GM12872 (cell line): Measurements from ENCODE around the gene ASTN2.

Experiments used
- CTCF ChIP-seq: IDR thresholded peaks from 3 replicates; pipeline ENCODE4 v1.5.1; 2011; ENCODE audit warnings: low read depth, mild to moderate bottlenecking, low read length, moderate library complexity; ENCODE audit not compliant: insufficient read depth

The ASTN2 gene

GRCh38 chr9:117214416-117214815, 200.4 kb downstream of the ASTN2 start:
- TF ChIP-seq CTCF, result no peak

- no peak for TF ChIP-seq CTCF
Measured at GRCh38 chr9:117211280-117211679, 203.6 kb downstream of the ASTN2 start.

GRCh38 chr9:117205806-117206205, 209.1 kb downstream of the ASTN2 start:
- TF ChIP-seq CTCF, result no peak

GRCh38 chr9:117204971-117205370, 209.9 kb downstream of the ASTN2 start:
- no peak for TF ChIP-seq CTCF

GRCh38 chr9:117191504-117192261, 223.2 kb downstream of the ASTN2 start:
- TF ChIP-seq CTCF, result no peak

- TF ChIP-seq CTCF, result no peak
Measured at GRCh38 chr9:117189121-117189520, 225.7 kb downstream of the ASTN2 start.

- no peak for TF ChIP-seq CTCF
Measured at GRCh38 chr9:117188394-117188793, 226.5 kb downstream of the ASTN2 start.

- no peak for TF ChIP-seq CTCF
Measured at GRCh38 chr9:117187498-117187897, 227.4 kb downstream of the ASTN2 start.
